Mucosa of gallbladder (tissue), 1 donor: ENCODE measurements around the gene BAG3. TPM values are rescaled to one million over a fixed set of nuclear protein-coding genes. Genes with fewer than 3 reads are reported as not detected.
"Not testable (repeated sequence)": the region's sequence is repeated elsewhere in the genome, so short reads cannot be mapped to it uniquely, and the experiment has no call there.

Source experiments
- DNase-seq: peaks from one replicate; pipeline ENCODE4 v3.0.0-alpha.2; 2020; ENCODE audit warnings: low spot score
- total RNA-seq: library from RNA; stranded (reverse); gene quantifications from one replicate; pipeline ENCODE4 v1.2.1, GENCODE V29; 2021
- donor health status: DM: no; HTN: no; CAD: no.

BAG3 gene
- total RNA-seq, 1 donor from 2014 or later, result 65.9 TPM

DNA sequence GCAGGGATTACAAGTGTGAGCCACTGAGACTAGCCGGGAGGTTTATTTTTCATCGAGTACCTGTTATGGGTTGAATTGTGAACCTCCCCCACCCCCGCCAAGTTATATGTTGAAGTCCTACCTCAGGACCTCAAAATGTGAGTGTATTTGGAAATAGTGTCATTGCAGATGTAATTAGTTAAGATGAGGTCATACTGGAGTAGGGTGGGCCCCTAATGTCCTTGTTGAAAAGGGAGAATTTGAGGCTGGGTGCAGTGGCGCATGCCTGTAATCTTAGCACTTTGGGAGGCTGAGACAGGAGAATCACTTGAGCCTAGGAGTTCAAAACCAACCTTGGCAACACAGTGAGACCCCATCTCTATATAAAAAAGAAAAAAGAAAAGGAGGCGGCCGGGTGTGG is 10.8 kb upstream of the BAG3 start:
- no peak for DNase-seq

- DNase-seq, result peak; percentile 34
Measured at GRCh38 chr10:119640875-119641526, 10.2 kb upstream of the BAG3 start.

DNA sequence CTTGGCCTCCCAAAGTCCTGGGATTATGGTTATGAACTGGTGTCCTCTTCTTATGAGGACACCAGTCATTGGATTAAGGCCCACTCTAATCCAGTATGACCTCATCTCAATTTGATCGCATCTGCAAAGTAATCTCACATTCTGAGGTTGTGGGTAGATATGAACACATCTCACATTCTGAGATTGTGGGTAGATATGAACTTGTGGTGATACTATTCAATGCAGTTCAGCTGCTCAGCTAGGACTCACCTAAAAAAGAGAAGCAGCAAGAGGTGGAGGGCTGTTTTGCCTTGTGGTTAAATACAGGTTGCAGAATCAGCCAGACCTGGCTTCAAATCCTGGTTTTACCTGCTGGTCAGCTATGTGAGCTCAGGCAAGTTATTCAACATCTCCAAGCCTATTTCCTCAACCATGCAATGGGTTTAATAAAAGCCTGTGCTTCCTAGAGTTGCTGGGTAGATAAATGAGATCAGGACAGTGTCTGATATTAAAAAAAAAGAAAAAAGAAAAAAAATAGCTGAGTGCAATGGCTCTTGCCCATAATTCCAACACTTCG is 8.5 kb upstream of the BAG3 start:
- DNase-seq, result no peak

DNA sequence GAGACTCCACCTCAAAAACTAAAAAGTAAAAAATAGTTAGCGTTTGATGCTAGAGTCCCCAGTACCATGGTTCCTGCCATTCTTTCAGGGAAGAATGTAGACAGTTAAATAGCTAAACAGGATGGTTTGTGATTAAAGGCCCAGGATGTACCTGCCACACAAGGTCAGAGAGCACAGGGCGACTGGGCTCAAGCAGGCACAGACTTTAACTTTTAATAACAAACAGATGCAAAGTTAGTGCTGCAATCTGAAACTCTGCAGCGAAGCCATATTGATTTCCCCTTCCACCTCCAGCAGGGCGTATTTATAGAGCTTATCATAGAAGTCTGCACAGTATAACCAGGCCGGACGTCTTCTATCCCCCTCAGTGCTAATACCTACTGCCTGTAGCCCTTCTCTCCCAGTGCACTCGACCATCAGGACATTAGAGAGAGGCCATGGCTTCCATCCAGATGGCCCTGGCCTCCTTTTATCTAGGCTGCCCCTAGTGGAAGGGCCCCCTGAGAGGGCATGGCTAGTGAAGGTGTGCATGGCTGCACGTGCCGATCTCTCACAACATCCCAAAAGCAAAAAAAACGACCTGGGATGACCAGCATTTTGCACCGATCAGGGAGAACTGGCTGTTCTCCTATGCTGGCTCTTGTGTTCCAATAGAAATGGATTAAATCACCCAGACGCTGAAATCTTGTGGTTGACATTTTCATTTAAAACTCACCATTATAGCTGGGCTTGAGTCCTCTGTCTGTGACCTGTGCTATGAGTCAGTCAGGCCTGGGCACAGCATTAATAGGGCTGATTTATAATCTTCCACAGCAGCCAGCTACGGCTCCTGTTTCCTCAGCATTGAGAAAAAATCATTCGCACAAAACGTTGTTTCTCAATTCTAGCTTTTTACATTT is 7.6 kb upstream of the BAG3 start:
- DNase-seq, result peak; percentile 50

DNA sequence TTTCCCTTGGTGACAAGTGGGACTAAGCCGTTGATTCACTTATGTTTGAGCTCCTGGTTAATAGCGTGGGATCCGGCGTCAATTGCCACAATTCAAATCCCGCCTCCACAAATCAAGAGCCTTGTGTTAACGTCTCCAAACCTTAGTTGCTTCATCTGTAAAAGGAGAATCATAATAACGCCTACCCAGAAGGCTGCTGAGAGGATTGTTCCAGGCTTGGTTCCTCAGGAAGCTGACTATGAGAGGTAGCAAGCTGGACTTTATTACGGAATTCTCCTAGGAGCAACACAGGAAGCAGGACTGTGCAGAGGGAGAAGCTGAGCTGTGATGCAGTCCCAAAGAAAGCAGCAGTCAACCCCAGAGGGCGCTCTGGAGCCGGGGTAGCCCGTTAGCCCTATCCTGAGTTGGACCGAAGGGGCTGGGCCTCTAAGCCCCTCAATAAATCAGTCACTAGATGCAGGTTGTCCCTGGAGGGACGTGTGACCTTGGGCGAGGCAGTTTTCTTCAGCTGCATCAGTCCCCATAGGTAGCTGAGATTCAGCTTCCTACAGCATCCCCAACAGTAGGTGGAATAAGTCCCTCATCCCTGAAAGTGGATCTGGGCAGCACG is 6.9 kb upstream of the BAG3 start:
- DNase-seq, result no peak

DNA sequence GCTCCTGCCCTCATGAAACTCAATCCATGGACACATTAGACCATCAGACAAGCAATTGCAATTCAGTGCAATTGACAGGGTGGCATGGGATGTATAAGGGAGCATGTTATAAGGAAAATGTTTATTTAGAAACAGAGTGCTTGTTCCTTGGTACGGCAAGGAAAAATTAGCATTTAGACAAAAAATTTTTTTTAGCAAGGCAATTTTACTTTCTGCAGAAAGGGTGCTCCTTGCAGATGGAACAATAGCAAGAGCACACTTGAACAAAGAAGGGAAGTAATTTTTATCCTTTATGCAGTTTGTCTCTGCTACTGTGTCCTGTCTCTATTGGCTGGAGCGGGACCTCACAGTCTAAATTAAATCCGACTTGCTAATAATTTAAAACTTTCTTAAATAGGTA is 6.2 kb upstream of the BAG3 start:
- DNase-seq, result no peak

GRCh38 chr10:119650062-119650461 is 1.1 kb upstream of the BAG3 start:
- no peak for DNase-seq

DNA sequence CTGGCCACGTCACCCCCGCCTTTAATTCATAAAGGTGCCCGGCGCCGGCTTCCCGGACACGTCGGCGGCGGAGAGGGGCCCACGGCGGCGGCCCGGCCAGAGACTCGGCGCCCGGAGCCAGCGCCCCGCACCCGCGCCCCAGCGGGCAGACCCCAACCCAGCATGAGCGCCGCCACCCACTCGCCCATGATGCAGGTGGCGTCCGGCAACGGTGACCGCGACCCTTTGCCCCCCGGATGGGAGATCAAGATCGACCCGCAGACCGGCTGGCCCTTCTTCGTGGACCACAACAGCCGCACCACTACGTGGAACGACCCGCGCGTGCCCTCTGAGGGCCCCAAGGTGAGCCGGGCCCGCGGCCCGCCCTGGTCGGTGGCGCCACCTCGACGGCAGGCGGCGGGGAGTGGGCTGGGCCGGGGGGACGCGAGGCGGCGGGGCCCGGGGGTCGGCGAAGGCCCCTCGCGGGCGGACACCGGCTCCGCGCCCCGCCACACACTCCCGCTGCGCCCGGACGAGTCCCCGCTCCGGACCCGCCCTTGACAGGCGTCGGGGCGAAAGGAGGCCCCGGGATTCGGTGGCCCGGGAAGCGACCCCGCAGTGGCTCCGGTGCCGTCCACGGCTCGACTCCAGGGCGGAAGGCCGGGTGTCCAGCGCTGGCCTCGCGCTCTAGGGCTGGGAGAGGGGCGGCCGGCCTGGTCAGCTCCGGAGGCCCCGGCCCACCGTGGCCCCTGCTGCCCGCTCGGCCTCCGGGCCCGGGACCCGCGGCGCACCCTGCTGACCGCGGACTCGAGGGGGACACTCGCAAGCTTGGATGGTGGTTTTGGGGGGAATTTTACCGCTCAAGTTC is 557 bp downstream of the BAG3 start:
- no peak for DNase-seq

- DNase-seq, result peak; percentile 36
Measured at GRCh38 chr10:119652361-119652730, 1.2 kb downstream of the BAG3 start.

DNA sequence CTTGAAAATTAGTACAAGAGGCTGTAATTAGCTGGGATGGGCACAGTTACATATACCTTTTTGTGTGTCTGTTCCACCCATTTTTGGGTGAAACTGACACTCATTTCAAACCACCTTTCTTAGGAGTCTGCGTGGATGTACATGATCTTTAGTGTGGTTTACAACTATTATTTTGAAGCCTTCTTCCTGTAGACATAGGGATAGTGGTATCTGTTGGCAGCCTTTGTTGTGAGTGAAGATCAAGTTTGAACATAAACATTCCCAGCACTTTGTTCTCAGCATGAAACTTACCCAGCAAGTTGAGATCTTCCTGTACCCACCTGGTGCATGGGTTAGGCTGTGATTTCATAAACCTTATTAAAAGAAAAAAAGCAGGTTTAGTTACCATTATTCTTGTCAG is 2.0 kb downstream of the BAG3 start:
- no peak for DNase-seq

DNA sequence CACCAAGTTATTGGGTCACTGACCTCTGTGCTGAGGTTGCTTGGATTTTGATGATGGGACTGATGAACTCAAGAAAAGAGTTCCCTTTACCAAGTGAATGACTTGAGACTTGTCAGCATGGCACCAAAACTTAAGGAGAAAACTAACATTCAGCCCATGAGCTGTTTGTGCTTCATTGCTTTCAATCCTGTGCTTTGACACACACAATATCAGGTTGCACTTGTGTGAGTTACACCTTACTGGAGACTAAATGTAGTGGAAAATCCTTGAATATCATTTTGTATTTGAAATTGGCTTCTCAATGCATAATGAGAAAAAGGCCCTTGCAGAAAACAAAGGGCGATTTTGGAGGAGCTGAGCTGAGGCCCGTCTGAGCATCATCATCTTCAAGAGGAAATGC is 2.7 kb downstream of the BAG3 start:
- no peak for DNase-seq

DNA sequence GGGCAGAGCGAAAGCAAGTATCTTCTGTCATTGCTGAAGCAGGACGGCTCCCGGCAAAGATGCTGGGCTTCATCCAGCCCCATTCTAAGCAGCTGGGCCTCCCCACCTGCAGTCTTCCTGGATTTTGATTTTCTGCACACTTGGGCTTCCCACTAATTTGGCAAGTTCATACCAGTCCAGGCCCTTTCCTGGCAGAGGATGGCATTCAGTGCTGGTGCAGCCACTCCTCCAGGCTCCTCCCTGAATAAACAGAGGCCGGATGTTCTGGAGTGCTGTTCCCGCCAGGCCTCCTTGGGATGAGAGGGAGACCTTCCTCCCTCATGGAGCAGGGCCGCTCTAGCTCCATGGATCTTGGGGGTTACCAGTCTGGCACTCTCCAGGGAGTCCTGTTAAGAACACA is 3.4 kb downstream of the BAG3 start:
- DNase-seq, result peak; percentile 52

GRCh38 chr10:119655566-119656001 is 4.4 kb downstream of the BAG3 start:
- peak; percentile 60 for DNase-seq

DNA sequence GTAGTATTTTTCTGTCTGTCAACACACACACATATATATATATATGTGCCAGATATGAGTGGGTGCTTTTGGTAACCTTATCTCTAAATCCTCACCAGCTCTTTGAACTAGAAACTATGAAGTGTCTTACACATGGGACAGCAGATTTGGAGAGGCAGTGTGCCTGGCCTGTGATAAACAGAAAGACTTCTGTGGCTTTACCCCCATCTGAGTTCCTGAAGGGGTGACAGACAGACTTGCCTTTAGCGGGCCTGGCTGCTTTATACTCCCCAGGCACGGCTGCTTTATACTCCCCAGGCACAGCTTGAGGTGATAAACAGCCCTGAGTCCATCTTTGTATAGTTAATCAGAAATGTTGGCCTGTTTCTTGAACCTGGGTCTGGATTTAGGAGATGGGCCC is 5.6 kb downstream of the BAG3 start:
- no peak for DNase-seq

- DNase-seq, result peak; percentile 17
Measured at GRCh38 chr10:119657725-119658124, 6.5 kb downstream of the BAG3 start.

GRCh38 chr10:119658274-119658673 is 7.1 kb downstream of the BAG3 start:
- DNase-seq, result peak; percentile 84

DNA sequence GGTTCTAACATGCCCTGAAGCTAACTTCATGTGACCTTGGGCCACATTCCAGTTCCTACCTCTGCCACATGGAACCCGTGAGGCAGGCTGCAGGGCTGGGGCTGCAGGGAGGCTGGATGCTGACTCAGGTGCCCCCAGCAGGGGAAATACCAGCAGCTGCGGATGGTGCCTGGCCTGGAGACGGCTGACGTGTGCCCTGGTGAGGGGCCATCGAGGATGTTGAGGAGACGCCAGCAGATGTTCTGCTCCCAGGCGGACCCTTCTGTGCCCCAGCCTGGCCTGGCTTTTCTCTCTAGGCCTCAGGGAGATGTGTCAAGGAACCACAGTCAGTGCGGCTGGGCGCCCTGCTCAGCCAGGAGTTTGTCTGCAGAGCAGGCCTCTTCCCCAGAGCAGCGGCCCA is 8.8 kb downstream of the BAG3 start:
- DNase-seq, result peak; percentile 16

DNA sequence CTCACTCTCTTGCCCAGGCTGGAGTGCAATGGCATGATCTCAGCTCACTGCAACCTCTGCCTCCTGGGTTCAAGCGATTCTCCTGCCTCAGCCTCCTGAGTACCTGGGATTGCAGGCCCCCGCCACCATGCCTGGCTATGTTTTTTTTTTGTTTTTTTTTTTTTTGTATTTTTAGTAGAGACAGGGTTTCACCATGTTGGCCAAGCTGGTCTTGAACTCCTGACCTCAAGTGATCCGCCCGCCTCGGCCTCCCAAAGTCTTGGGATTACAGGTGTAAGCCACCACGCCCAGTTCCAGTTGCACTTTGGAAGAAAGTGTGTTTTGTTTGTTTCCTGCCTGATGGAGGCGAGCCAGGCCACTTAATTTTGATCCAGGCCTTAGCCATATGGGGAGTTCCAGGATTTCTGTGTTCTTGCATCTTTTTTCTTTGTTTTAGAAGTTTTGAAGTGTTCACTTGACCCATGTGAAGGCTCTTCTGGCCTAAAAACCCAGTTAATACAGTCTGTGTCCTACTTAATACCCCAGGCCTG is 11.0 kb downstream of the BAG3 start:
- not testable (repeated sequence) for DNase-seq

GRCh38 chr10:119663866-119664698 is 12.9 kb downstream of the BAG3 start:
- no peak for DNase-seq
